Brain microvascular endothelial cell (primary cell): ENCODE data around the gene AAMP.

ENCODE experiments used
- DNase-seq: peaks from one replicate; pipeline ENCODE4 v3.0.0-alpha.2; 2020
- H3K27ac ChIP-seq: fragments of 250-450 bp; sonication (Bioruptor Pico); 2 replicates; pipeline ENCODE4 v1.5.1; 2020; ENCODE audit warnings: mild to moderate bottlenecking, moderate library complexity
- H3K27me3 ChIP-seq: fragments of 250-450 bp; sonication (Bioruptor Pico); replicated peaks from 2 replicates; pipeline ENCODE4 v1.5.1; 2020; ENCODE audit warnings: mild to moderate bottlenecking
- H3K36me3 ChIP-seq: fragments of 250-450 bp; sonication (Bioruptor Pico); replicated peaks from 2 replicates; pipeline ENCODE4 v1.5.1; 2020; ENCODE audit warnings: mild to moderate bottlenecking
- H3K4me3 ChIP-seq: 2 replicates; pipeline ENCODE4 v1.5.1; 2011; ENCODE audit warnings: low read depth, mild to moderate bottlenecking, control low read depth, low read length, moderate library complexity
- in situ Hi-C: cut with HindIII; loops from 2 replicates; pipeline ENCODE4 v1.10.0; 2017; ENCODE audit warnings: low sequenced_read_pairs, low pct_ligation_motif_present
- TF ChIP-seq, protein P1 (sequence below): IDR thresholded peaks from 2 replicates; pipeline ENCODE4 v1.5.1; 2011; ENCODE audit warnings: low read depth, mild to moderate bottlenecking, moderate library complexity, low read length, control low read depth, inconsistent platforms; ENCODE audit errors: missing control alignments

AAMP gene

DNA sequence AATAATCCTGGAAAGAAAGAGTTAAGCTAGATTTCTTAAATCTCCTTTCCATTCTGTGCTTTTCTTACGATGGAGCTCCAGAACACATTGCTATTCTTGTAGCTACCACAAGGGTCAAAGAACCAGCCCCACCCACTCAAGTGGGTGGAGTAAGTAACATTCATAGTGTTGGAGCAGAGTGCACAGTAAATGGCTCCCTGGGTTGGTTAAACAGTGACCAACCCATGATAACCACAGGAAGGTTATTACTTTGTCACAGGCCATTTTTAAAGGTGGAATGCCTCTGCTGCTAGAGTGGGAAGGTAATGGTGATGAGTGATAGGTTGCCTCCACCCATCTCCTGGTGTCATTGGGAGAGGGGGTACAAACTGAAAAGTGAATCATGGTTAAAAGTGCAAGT is 39.1 kb downstream of the AAMP start:
- peaks cover 78% of the 10 kb centered on the region for H3K36me3 ChIP-seq
- TF ChIP-seq, protein P1, sequence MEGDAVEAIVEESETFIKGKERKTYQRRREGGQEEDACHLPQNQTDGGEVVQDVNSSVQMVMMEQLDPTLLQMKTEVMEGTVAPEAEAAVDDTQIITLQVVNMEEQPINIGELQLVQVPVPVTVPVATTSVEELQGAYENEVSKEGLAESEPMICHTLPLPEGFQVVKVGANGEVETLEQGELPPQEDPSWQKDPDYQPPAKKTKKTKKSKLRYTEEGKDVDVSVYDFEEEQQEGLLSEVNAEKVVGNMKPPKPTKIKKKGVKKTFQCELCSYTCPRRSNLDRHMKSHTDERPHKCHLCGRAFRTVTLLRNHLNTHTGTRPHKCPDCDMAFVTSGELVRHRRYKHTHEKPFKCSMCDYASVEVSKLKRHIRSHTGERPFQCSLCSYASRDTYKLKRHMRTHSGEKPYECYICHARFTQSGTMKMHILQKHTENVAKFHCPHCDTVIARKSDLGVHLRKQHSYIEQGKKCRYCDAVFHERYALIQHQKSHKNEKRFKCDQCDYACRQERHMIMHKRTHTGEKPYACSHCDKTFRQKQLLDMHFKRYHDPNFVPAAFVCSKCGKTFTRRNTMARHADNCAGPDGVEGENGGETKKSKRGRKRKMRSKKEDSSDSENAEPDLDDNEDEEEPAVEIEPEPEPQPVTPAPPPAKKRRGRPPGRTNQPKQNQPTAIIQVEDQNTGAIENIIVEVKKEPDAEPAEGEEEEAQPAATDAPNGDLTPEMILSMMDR: peak; percentile 51
- no peak overlapping the region for H3K4me3 ChIP-seq
- in situ Hi-C loops: no loop called here
- H3K27ac ChIP-seq: no peak overlapping the region
- DNase-seq: peak; percentile 64
- no peaks in the 10 kb centered on the region for H3K27me3 ChIP-seq

DNA sequence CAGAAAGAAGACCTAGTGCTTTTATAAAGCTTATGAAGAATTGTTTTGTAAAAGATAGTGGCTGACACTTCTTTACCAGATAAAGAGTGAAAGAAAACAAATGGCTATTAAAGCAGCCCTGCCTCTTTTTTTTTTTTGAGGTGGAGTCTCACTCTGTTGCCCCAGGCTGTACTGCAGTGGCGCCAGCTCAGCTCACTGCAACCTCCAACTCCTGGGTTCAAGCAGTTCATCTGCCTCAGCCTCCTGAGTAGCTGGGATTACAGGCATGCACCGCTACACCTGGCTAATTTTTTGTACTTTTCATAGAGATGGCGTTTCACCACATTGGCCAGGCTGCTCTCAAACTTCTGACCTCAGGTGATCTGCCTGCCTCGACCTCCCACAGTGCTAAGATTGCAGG is 40.1 kb downstream of the AAMP start:
- Histone ChIP-seq H3K36me3 (peaks cover 75% of the 10 kb centered on the region), H3K27me3 (no peaks in the 10 kb centered on the region), H3K27ac (peak overlapping the region; percentile 71), H3K4me3 (no peak overlapping the region)
- TF ChIP-seq, protein P1: no peak
- in situ Hi-C loops: no loop called here
- DNase-seq: no peak

DNA sequence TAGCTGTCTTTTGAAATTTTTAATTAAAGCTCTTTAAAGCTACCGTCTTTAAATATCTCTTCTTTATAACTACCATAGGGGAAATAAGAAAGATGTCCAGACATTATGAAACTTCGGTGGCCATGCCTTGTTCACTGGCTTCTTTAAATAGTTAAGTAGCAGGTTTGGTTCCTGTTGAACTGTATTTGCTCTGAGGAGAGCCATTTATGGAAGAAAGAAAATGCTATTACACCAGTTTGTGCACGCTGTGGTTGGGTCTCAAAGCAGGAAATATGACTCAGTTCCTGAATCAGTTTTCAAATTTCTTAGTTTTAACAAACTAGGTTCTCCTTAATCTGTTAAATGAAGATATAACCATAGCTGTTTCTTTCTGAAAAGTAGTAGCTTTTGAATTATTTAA is 40.7 kb downstream of the AAMP start:
- H3K4me3 ChIP-seq: no peak overlapping the region
- in situ Hi-C loops: no loop called here
- peak overlapping the region; percentile 71 for H3K27ac ChIP-seq
- H3K27me3 ChIP-seq: no peaks in the 10 kb centered on the region
- peaks cover 74% of the 10 kb centered on the region for H3K36me3 ChIP-seq
- TF ChIP-seq, protein P1: no peak
- peak; percentile 62 for DNase-seq

DNA sequence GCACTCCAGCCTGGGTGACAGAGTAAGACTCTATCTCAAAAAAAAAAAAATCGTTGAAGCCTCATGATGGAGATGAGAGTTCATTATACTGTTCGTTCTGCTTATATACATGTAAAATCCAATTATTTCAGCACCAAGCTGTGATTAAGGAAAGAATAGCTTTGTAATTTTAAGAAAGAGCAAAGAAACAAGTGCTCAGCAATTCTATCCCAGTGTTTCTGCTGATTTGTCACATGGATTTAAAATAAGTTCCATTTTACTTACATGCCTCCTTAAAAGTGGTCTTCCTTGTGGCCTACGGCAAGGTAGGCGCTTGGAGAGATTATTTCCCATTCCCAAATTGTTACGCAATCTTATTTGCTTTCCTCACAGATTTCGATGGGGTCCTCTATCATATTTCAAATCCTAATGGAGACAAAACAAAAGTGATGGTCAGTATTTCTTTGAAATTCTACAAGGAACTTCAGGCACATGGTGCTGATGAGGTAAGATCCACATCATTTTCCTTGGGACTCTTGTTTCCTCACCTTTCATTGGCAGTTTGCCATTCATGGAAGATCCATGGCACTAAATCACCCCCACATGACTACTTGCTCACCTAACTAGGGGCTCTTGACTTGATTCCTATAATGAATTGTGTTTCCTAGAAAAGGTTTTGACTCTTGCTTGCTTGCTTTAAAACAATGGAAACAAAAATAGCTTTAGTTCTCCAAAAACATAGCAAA is 41.4 kb downstream of the AAMP start:
- in situ Hi-C loops: no loop called here
- H3K27ac ChIP-seq: peak overlapping the region; percentile 71
- TF ChIP-seq, protein P1: no peak
- H3K27me3 ChIP-seq: no peaks in the 10 kb centered on the region
- H3K4me3 ChIP-seq: no peak overlapping the region
- H3K36me3 ChIP-seq: peaks cover 71% of the 10 kb centered on the region
- DNase-seq: no peak

DNA sequence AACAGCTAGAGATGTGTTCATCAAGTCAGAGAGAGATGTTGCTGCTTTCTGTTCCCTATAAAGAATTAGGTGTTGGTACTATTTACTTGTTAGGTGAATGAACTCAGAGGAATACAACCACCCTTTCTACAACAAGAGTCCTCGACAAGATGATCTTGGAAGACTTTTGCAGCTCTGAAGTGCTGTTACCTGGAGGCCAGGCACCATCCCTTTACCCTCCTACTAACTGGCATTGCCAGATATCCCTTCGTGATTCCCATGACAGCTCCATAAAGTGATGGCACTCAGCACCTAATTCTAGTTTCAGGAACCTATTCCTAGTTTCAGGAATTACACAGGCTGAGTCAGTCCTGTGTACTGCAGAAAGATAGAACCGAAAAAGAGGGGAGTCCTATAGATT is 43.0 kb downstream of the AAMP start:
- TF ChIP-seq, protein P1: no peak
- H3K27me3 ChIP-seq: no peaks in the 10 kb centered on the region
- no peak overlapping the region for H3K4me3 ChIP-seq
- in situ Hi-C loops: no loop called here
- no peak overlapping the region for H3K27ac ChIP-seq
- no peak for DNase-seq
- H3K36me3 ChIP-seq: peaks cover 60% of the 10 kb centered on the region

DNA sequence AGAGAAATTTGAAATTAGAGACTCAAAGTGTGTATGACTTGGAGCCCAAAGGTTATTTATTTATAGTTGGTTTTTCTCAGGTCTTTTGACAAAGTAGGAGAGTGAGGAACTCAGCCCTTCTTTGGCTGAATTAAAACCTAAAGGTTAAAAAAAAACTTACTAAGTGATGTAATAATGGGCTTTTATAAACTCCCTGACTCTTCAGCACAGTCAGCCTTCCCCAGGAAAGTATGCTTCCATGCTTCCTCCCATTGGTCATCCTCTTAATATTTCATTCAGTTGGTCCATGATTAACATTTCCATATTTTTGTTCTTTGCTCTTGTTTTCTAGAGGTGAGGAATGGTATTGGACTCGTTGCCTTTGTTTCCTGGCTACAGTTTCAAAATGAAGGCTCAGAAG is 45.8 kb downstream of the AAMP start:
- peaks cover 42% of the 10 kb centered on the region for H3K36me3 ChIP-seq
- H3K27ac ChIP-seq: no peak overlapping the region
- no peak for DNase-seq
- in situ Hi-C loops: no loop called here
- H3K27me3 ChIP-seq: no peaks in the 10 kb centered on the region
- no peak overlapping the region for H3K4me3 ChIP-seq
- TF ChIP-seq, protein P1: no peak
